ENCODE measurements around the gene PRKACB. TPM values are rescaled to one million over a fixed set of nuclear protein-coding genes. Genes with fewer than 3 reads are reported as not detected.
A peak's percentile ranks its signal among the peaks of the same experiment; 100 is the strongest.

Gene PRKACB
- total RNA-seq, 2 experiments from 2014 or later = 68.8 to 69.1 TPM

DNA sequence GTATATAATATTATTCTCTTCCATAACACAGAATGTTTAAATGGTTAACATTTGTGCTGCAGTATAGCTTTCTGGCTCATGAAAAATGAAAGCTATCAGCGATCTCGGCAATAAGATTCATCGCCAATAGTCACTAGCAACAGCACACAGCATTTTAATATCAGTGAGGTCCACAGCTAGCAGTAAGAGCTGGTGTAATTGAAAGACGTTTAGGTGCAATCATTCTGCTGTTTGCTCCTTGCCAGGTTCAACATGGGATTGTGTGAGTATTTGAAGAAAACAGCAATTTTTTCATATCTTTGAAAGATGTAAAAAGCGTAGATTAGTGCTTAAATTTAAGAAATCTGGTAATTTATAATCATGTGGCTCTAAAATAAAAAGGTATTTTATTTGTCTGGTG is 20.1 kb downstream of the PRKACB start:
- Mint-ChIP-seq H3K9me3 (ENCODE audit: low read depth) (no peaks in the 10 kb centered on the region), H3K27ac (peak overlapping the region; percentile 83), H3K4me1 (peaks cover 62% of the 10 kb centered on the region), H3K27me3 (no peaks in the 10 kb centered on the region), H3K36me3 (peaks cover 21% of the 10 kb centered on the region), H3K4me3 (peak overlapping the region; percentile 72)
- CTCF ChIA-PET = interaction anchor here (1.2 to 2.7 kb wide), 5 partner anchors 16 to 270 kb away, joined by 3 to 18 read pairs (median 4); partner anchors contain the start of gene PRKACB
- DNase-seq = no peak
- ATAC-seq = peak; percentile 20

DNA sequence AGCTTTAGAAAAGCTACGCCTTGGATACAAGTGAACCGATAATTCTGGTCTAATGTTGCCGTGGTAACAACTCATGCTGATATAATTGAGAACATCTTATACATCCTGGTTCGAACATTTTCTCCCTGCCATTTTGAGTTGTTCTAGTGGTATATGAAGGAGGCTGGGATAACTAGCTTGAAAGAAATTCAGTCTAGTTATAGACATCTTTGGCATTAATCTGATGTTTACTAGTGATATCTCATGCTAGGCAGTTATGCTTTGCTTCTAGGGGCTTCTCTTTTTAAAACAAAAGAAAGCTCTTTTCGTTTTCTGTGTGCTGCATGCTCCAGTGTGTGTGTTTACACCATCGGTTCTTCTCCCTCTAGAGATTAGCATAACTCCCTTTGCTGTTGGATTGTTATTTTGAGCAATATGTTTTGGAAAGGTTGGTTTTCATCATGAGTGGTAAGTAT is 20.5 kb downstream of the PRKACB start:
- CTCF ChIA-PET = interaction anchor here (1.2 to 2.7 kb wide), 4 partner anchors 16 to 269 kb away, joined by 3 to 18 read pairs (median 4); partner anchors contain the start of gene PRKACB
- H3K4me3 Mint-ChIP-seq = peak overlapping the region; percentile 72
- no peaks in the 10 kb centered on the region for H3K9me3 Mint-ChIP-seq (ENCODE audit: low read depth)
- ATAC-seq (peak; percentile 43), DNase-seq (no peak)
- peaks cover 67% of the 10 kb centered on the region for H3K4me1 Mint-ChIP-seq
- peaks cover 23% of the 10 kb centered on the region for H3K36me3 Mint-ChIP-seq
- peak overlapping the region; percentile 83 for H3K27ac Mint-ChIP-seq
- no peaks in the 10 kb centered on the region for H3K27me3 Mint-ChIP-seq

GRCh38 chr1:84165601-84166000 is 21.5 kb downstream of the PRKACB start:
- Mint-ChIP-seq H3K4me3 (peak overlapping the region; percentile 58), H3K27me3 (no peaks in the 10 kb centered on the region), H3K27ac (peak overlapping the region; percentile 76), H3K9me3 (ENCODE audit: low read depth) (no peaks in the 10 kb centered on the region), H3K4me1 (peaks cover 69% of the 10 kb centered on the region), H3K36me3 (peaks cover 26% of the 10 kb centered on the region)
- ATAC-seq = no peak
- DNase-seq = no peak
- CTCF ChIA-PET = interaction anchor here (1.2 to 1.4 kb wide), 2 partner anchors 17 to 268 kb away, joined by 3 to 4 read pairs; no protein-coding TSS in a partner anchor

DNA sequence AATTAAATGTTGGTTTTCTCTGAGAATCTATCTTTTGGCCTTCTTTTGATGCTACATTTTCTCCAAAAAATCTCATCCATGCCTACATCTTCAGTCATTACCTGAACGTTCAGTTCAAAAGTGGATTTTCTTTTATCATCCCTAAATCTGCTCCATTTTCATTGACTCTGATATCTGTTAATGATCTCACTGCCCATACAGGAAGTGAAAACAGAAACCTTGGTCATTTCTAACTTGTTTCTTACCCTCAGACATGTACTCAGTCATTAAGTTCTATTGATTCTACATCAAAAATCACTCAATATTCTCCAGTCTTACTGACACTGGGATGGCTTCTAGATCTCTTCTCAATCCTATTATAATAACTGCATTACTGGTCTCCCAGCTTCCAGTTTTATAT is 22.7 kb downstream of the PRKACB start:
- Mint-ChIP-seq H3K4me1 (peaks cover 63% of the 10 kb centered on the region), H3K36me3 (peaks cover 26% of the 10 kb centered on the region), H3K9me3 (ENCODE audit: low read depth) (no peaks in the 10 kb centered on the region), H3K27me3 (no peaks in the 10 kb centered on the region), H3K27ac (peak overlapping the region; percentile 87), H3K4me3 (peak overlapping the region; percentile 69)
- no peak for DNase-seq
- CTCF ChIA-PET = no interaction called here
- peak; percentile 72 for ATAC-seq

GRCh38 chr1:84168783-84169182 is 24.7 kb downstream of the PRKACB start:
- ATAC-seq (no peak), DNase-seq (no peak)
- Mint-ChIP-seq H3K4me1 (peaks cover 49% of the 10 kb centered on the region), H3K27me3 (no peaks in the 10 kb centered on the region), H3K27ac (peak overlapping the region; percentile 40), H3K4me3 (peak overlapping the region; percentile 28), H3K9me3 (ENCODE audit: low read depth) (no peaks in the 10 kb centered on the region), H3K36me3 (peaks cover 24% of the 10 kb centered on the region)
- CTCF ChIA-PET = interaction anchor here (1.2 to 1.7 kb wide), 4 partner anchors 16 to 264 kb away, joined by 4 to 5 read pairs (median 5); partner anchors contain the start of gene PRKACB

DNA sequence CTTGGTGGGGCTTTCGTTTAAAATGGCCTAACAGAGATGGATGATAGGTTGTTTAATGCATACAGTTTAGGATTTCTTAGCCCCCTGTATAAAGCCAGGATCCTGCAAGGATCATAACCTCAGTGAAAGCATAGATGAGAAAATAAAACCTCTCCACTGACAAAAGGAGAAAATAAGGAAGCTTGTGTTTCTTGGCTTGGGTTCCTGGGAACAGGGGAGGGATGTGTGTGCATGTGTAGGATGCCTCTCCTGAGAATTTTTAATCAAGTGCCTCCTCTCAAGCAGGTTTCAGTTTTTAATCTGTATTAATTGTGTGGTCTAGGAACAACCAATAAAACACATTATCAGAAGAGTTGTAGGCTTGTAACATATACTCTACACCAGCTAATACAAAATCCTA is 26.1 kb downstream of the PRKACB start:
- H3K4me1 Mint-ChIP-seq = peaks cover 46% of the 10 kb centered on the region

DNA sequence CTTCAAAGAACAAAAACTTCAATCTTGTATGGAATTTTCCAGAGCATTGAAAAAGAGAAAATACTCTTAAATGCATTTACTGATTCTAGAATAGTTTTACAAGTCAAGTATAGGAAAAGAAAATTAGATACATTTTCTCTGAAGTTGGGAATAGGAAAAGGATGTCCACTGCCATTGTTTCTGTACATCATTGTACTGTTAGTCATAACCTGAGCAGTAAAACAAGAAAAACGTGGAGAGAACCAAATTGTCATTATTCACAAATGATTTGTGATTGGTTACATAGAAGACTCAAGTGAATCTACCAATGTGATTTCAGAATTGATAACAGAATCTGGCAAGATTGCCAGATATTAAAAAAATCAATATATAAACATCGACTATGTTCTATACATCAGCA is 27.4 kb downstream of the PRKACB start:
- Mint-ChIP-seq H3K27ac (no peak overlapping the region), H3K9me3 (ENCODE audit: low read depth) (no peaks in the 10 kb centered on the region), H3K4me1 (peaks cover 41% of the 10 kb centered on the region), H3K4me3 (no peak overlapping the region), H3K36me3 (peaks cover 25% of the 10 kb centered on the region), H3K27me3 (no peaks in the 10 kb centered on the region)
- no peak for ATAC-seq
- CTCF ChIA-PET = no interaction called here
- DNase-seq = no peak

More for the DNA sequence above, 26.1 kb downstream of the PRKACB start:
- peaks cover 25% of the 10 kb centered on the region for H3K36me3 Mint-ChIP-seq
- no peaks in the 10 kb centered on the region for H3K27me3 Mint-ChIP-seq
- DNase-seq (no peak), ATAC-seq (no peak)
- H3K9me3 Mint-ChIP-seq (ENCODE audit: low read depth) = no peaks in the 10 kb centered on the region
- H3K4me3 Mint-ChIP-seq = no peak overlapping the region
- CTCF ChIA-PET = no interaction called here
- H3K27ac Mint-ChIP-seq = no peak overlapping the region

DNA sequence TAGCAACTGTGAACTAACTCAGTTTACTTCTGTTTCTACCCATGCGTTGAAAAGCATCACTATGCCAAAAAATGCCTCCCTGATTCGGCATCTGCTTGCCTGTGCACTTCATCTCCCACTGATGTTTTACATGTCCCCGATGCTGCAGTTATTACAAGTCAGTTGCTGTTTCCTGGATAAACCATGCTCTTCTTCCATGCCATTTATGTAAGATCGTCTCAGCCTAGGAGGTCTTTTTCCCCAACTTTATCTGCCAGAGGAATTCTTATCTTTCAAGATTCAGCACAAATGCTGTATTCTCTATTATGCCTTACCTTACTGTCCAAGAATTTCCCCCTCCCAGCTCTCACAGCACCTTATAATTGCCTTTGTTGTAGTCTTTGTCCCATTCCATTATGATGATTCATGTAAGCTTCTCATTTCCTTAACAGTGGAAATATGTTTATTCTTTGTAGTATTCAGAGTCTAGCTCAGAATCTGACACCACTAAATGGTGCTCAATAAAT is 30.0 kb downstream of the PRKACB start:
- Mint-ChIP-seq H3K4me1 (peaks cover 21% of the 10 kb centered on the region), H3K27me3 (no peaks in the 10 kb centered on the region), H3K9me3 (ENCODE audit: low read depth) (no peaks in the 10 kb centered on the region), H3K27ac (no peak overlapping the region), H3K4me3 (no peak overlapping the region), H3K36me3 (peaks cover 21% of the 10 kb centered on the region)
- ATAC-seq = no peak
- CTCF ChIA-PET = no interaction called here
- no peak for DNase-seq

DNA sequence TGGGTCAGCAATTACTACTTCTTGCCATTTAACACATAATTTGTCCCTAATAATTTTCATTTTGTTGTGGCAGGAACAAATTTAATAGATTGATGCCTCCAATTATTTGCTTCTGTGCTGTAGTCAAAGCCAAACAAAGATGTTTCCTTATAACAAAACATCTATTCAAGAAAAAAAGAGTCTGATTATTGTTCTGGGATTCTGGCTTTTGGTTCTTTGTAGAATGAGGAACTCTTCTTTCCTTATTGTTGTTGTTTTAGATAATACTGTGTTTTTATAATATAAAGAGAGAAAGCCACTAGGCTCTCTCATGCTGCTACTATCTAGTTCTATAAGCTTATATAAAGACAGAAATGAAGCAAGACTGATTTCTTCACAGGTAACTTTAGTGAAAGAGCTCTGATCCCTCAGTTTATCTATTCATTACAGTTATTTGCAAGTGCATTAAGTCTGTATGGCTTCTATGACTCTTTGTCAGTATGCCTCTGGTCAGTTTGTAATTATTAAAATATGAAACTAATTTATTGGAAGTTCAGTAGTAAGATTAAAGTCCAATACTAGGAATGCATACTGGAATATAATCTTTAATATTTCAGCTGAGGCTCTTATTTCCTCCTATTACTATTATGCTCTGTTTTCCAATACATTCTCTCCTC is 37.4 kb downstream of the PRKACB start:
- Mint-ChIP-seq H3K27ac (no peak overlapping the region), H3K4me3 (no peak overlapping the region), H3K36me3 (peaks cover 29% of the 10 kb centered on the region), H3K27me3 (no peaks in the 10 kb centered on the region), H3K4me1 (peaks cover 5% of the 10 kb centered on the region), H3K9me3 (ENCODE audit: low read depth) (peaks cover 4% of the 10 kb centered on the region)
- ATAC-seq (no peak), DNase-seq (no peak)
- CTCF ChIA-PET = interaction anchor here (1.2 kb wide), 1 partner anchor 19 kb away, joined by 3 read pairs; no protein-coding TSS in a partner anchor

- Mint-ChIP-seq H3K27ac (no peak overlapping the region), H3K9me3 (ENCODE audit: low read depth) (peaks cover 26% of the 10 kb centered on the region), H3K4me3 (no peak overlapping the region), H3K27me3 (no peaks in the 10 kb centered on the region), H3K4me1 (no peaks in the 10 kb centered on the region), H3K36me3 (peaks cover 69% of the 10 kb centered on the region)
- no peak for DNase-seq
- CTCF ChIA-PET = interaction anchor here (0.6 kb wide), 1 partner anchor 24 kb away, joined by 3 read pairs; no protein-coding TSS in a partner anchor
- no peak for ATAC-seq
Observed at GRCh38 chr1:84190455-84190854, 46.4 kb downstream of the PRKACB start.

- ATAC-seq = no peak
- peaks cover 66% of the 10 kb centered on the region for H3K36me3 Mint-ChIP-seq
- no peak for DNase-seq
- no peak overlapping the region for H3K27ac Mint-ChIP-seq
- CTCF ChIA-PET = no interaction called here
- peaks cover 26% of the 10 kb centered on the region for H3K9me3 Mint-ChIP-seq (ENCODE audit: low read depth)
- H3K27me3 Mint-ChIP-seq = no peaks in the 10 kb centered on the region
- H3K4me3 Mint-ChIP-seq = no peak overlapping the region
- no peaks in the 10 kb centered on the region for H3K4me1 Mint-ChIP-seq
Observed at GRCh38 chr1:84192681-84193080, 48.6 kb downstream of the PRKACB start.

DNA sequence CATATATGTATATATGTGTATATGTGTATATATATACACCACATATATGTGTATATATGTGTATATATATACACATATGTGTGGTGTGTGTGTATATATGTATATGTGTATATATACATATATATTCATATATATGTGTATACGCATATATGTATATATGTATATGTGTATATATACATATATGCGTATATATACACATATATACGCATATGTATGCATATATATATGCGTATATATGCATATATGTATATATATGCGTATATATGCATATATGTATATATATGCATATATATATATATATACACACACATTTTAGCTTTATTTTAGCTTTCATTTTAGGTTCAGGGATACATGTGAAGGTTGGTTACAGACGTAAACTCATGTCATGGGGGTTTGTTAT is 54.8 kb downstream of the PRKACB start:
- peaks cover 5% of the 10 kb centered on the region for H3K9me3 Mint-ChIP-seq (ENCODE audit: low read depth)
- H3K27me3 Mint-ChIP-seq = no peaks in the 10 kb centered on the region
- no peak for ATAC-seq
- no peak overlapping the region for H3K4me3 Mint-ChIP-seq
- peaks cover 55% of the 10 kb centered on the region for H3K36me3 Mint-ChIP-seq
- no peak for DNase-seq
- CTCF ChIA-PET = interaction anchor here (1.1 kb wide), 1 partner anchor 55 kb away, joined by 3 read pairs; the partner anchor contains the start of gene PRKACB
- no peaks in the 10 kb centered on the region for H3K4me1 Mint-ChIP-seq
- no peak overlapping the region for H3K27ac Mint-ChIP-seq

DNA sequence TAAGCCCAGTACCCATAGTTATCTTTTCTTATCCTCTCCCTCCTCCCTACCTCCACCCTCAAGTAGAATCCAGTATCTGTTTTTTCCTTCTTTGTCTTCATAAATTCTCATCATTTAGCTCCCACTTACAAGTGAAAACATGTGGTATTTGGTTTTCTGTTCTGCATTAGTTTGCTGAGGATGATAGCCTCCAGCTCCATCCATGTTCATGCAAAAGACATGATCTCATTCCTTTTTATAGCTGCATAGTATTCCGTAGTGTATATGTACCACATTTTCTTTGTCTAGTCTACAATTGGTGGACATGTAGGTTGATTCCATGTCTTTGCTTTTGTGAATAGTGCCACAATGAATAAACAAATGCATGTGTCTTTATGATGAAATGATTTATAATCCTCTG is 55.2 kb downstream of the PRKACB start:
- no peaks in the 10 kb centered on the region for H3K4me1 Mint-ChIP-seq
- H3K27me3 Mint-ChIP-seq = no peaks in the 10 kb centered on the region
- CTCF ChIA-PET = interaction anchor here (1.1 kb wide), 1 partner anchor 55 kb away, joined by 3 read pairs; the partner anchor contains the start of gene PRKACB
- H3K27ac Mint-ChIP-seq = no peak overlapping the region
- peaks cover 53% of the 10 kb centered on the region for H3K36me3 Mint-ChIP-seq
- DNase-seq (no peak), ATAC-seq (no peak)
- H3K4me3 Mint-ChIP-seq = no peak overlapping the region
- peaks cover 5% of the 10 kb centered on the region for H3K9me3 Mint-ChIP-seq (ENCODE audit: low read depth)

- CTCF ChIA-PET = no interaction called here
- Mint-ChIP-seq H3K27me3 (no peaks in the 10 kb centered on the region), H3K4me1 (no peaks in the 10 kb centered on the region), H3K4me3 (no peak overlapping the region), H3K36me3 (peaks cover 51% of the 10 kb centered on the region), H3K27ac (no peak overlapping the region), H3K9me3 (ENCODE audit: low read depth) (peaks cover 5% of the 10 kb centered on the region)
- no peak for ATAC-seq
- DNase-seq = no peak
Observed at GRCh38 chr1:84202126-84202525, 58.1 kb downstream of the PRKACB start.

Data from activated CD8-positive, alpha-beta memory T cell treated with anti-CD3 and anti-CD28 coated beads, Interleukin-2, amount 10 ng/mL, durations not matched to agents 7 days and 5 days (primary cell).